HFF-Myc (cell line): ENCODE measurements around the gene TMEM94.

Experiments used
- DNase-seq: peaks from one replicate; pipeline ENCODE4 v3.0.0-alpha.2; 2011; ENCODE audit warnings: low read depth; ENCODE audit errors: extremely low read depth
- H3K4me3 ChIP-seq: replicated peaks from 2 replicates; pipeline ENCODE4 v1.5.1; 2011; ENCODE audit warnings: low read depth, mild to moderate bottlenecking, control low read depth, low read length
- TF ChIP-seq, protein P1 (sequence below): IDR thresholded peaks from 2 replicates; pipeline ENCODE4 v1.5.1; 2012; ENCODE audit warnings: mild to moderate bottlenecking, low read depth, low read length, control low read depth; ENCODE audit errors: missing control alignments

TMEM94 gene

GRCh38 chr17:75480281-75480680, 23.8 kb downstream of the TMEM94 start:
- TF ChIP-seq, protein P1, sequence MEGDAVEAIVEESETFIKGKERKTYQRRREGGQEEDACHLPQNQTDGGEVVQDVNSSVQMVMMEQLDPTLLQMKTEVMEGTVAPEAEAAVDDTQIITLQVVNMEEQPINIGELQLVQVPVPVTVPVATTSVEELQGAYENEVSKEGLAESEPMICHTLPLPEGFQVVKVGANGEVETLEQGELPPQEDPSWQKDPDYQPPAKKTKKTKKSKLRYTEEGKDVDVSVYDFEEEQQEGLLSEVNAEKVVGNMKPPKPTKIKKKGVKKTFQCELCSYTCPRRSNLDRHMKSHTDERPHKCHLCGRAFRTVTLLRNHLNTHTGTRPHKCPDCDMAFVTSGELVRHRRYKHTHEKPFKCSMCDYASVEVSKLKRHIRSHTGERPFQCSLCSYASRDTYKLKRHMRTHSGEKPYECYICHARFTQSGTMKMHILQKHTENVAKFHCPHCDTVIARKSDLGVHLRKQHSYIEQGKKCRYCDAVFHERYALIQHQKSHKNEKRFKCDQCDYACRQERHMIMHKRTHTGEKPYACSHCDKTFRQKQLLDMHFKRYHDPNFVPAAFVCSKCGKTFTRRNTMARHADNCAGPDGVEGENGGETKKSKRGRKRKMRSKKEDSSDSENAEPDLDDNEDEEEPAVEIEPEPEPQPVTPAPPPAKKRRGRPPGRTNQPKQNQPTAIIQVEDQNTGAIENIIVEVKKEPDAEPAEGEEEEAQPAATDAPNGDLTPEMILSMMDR, result no peak
- H3K4me3 ChIP-seq, result no peak overlapping the region
- DNase-seq, result no peak

DNA sequence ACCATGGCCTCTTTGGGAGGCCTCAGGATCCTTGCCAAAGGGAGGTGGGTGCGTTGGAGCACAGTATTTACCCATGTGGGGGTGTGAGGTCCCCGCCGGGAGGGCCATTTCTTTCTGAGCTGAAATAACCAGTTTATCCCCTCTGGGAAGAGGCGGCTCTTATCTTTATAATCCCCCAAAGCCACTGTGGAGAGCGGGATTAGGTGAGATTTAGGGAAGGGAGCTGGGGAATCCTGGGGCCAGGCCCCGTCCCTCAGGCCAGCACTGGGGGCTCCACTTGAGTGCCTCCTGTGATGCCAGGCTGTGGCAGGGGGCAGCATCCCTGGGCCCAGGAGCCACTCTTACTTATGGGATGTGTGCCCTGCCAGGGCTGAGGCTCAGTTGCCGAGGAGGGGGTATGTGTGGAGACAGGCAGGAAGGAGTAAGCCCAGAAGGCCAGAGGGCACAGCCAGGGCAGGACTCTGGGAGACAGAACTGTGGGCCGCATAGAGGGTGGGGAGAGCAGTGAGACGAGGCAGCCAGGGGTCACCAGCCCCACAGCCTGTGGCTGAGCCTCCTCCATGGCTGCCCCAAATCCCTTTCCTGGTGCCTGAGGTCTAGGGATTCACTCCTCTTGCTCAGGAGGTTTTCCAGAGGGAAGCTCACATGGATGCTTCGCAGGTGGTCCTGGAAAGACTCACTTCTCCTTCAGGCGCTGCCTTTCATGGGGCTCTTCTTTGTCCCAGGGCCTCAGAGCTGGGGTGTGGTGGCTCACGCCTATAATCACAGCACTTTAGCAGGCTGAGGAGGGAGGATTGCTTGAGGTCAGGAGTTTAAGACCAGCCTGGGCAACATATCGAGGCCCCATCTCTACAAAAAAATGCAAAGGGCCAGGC, 25.0 kb downstream of the TMEM94 start:
- DNase-seq, result no peak
- H3K4me3 ChIP-seq, result no peak overlapping the region
- TF ChIP-seq, protein P1, result no peak

DNA sequence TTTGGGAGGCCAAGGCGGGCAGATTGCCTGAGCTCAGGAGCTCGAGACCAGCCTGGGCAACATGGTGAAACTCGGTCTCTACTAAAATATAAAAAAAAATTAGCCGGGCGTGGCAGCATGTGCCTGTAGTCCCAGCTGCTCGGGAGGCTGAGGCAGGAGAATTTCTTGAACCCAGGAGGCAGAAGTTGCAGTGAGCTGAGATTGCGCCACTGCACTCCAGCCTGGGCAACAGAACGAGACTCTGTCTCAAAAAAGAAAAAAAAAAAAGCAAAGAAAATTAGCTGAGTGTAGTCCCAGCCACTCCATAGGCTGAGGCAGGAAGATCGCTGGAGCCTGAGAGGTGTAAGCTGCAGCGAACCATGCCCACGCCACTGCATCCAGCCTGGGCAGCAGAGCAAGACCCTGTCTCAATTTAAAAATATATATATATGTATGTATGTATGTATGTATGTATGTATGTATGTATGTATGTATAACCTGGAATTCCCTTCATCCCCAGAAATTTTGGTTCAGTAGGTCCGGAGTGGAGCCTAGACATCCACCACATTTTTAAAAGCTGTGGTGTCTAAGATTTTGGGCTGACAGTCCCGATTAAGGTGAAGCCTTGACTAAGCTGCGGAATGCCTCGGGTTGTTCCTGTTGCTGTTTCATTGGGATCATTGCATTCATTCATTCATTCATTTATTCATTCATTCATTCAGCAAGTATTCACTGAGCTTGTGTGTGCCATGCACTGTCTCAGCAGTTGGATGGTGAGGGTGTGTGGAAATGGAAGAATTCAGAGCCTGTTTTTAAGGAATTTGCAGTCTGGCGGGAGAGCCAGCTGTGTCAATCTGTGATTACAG, 25.9 kb downstream of the TMEM94 start:
- H3K4me3 ChIP-seq, result no peak overlapping the region
- TF ChIP-seq, protein P1, result no peak
- no peak for DNase-seq

- no peak overlapping the region for H3K4me3 ChIP-seq
- no peak for DNase-seq
- TF ChIP-seq, protein P1, result no peak
Observed at GRCh38 chr17:75485688-75486087, 29.3 kb downstream of the TMEM94 start.

DNA sequence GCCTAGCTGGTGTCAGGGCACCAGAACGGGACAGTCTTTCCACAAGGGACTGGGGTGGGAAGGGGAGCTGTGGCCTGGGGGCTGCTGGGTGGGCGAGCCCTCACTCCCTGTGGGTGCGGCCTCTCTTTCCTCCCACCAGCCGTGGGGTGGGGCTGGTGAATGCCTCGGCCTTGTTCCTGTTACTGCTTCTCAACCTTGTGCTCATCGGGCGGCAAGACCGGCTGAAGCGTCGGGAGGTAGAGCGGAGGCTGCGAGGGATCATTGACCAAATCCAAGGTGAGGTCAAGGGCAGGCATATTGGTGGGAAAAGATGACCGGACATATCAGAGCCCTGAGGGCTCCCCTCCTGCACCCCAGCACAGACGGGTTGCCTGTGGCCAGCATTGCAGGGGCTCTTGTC, 29.7 kb downstream of the TMEM94 start:
- H3K4me3 ChIP-seq, result no peak overlapping the region
- TF ChIP-seq, protein P1, result no peak
- DNase-seq, result no peak

- no peak for DNase-seq
- H3K4me3 ChIP-seq, result no peak overlapping the region
- TF ChIP-seq, protein P1, result no peak
Observed at GRCh38 chr17:75486951-75487350, 30.5 kb downstream of the TMEM94 start.
